Heart left ventricle (tissue), 13 donors: Measurements from ENCODE around the gene XIAP.

Experiments used
- POLR2A ChIP-seq, 2 donors: fragments of 450-650 bp; IDR thresholded peaks; one replicate each; pipeline ENCODE4 v1.6.1; 2017; ENCODE audit warnings: antibody characterized with exemption in 2 of 2, mild to moderate bottlenecking in 2 of 2, moderate library complexity in 2 of 2
- TF ChIP-seq, protein P1 (sequence below), 12 donors: fragments of 200-600 bp; sonication (generic) in 4 of 12; IDR thresholded peaks; one replicate each; pipeline versions ENCODE4 v1.5.0 to v1.8.0; 2018 to 2022; ENCODE audit warnings: antibody characterized with exemption in 12 of 12, mild to moderate bottlenecking in 5 of 12
- donor health status: ischemic (EF 13 %, LVEDD 7.1; RV severe dilation, severe dysfunction).
- donor health status: DM: no; HTN: yes; CAD: no.
- donor health status: DM: no; HTN: no; CAD: no.
- donor health status: ischemic (EF 25% LVEDD 6.9; RV normal size, moderate dysfunction).
- donor health status: ischemic (EF 25% LVEDD 5.7; RV mildly dilated, moderate dysfunction).
- donor health status: ischemic (EF 35%, LVEDD 5.7; RV mildly dilated, moderate dysfunction).
- donor health status: nonischemic (EF 11% LVEDD 7.7; RV severe dilation, severe dysfunction).
- donor health status: DM: yes; HTN: yes; CAD: no.
- donor health status: PGD.
- donor health status: ischemic (EF 29% LVEDD 5.4; RV normal size, mild dysfunction).
- donor health status: nonischemic (EF 23%, LVEDD 6.1; RV moderate dilation, normal function).

DNA sequence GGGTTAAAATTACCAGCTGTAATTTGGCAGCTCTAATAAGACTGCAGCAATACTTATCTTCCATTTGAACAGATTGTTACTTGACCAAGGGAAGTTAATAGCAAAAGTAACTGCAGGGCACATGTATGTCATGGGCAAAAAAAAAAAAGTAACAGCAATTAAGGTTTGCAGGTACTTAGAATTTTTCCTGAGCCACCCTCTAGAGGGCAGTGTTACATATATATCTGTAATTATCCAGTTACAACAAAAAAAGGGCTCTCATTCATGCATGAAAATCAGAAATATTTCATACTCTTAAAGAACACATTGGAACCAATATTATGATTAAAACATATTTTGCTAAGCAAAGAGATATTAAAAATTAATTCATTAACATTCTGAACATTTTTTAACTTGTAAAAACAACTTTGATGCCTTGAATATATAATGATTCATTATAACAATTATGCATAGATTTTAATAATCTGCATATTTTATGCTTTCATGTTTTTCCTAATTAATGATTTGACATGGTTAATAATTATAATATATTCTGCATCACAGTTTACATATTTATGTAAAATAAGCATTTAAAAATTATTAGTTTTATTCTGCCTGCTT lies 25.1 kb downstream of the XIAP start:
- TF ChIP-seq, protein P1, sequence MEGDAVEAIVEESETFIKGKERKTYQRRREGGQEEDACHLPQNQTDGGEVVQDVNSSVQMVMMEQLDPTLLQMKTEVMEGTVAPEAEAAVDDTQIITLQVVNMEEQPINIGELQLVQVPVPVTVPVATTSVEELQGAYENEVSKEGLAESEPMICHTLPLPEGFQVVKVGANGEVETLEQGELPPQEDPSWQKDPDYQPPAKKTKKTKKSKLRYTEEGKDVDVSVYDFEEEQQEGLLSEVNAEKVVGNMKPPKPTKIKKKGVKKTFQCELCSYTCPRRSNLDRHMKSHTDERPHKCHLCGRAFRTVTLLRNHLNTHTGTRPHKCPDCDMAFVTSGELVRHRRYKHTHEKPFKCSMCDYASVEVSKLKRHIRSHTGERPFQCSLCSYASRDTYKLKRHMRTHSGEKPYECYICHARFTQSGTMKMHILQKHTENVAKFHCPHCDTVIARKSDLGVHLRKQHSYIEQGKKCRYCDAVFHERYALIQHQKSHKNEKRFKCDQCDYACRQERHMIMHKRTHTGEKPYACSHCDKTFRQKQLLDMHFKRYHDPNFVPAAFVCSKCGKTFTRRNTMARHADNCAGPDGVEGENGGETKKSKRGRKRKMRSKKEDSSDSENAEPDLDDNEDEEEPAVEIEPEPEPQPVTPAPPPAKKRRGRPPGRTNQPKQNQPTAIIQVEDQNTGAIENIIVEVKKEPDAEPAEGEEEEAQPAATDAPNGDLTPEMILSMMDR (IDR thresholded peaks at IDR 0.05) = peak; percentile 15 to 63 (median 50)
- no peak for TF ChIP-seq POLR2A (IDR thresholded peaks at IDR 0.05)
